NCI-H82 (cell line): ENCODE results near the gene FGF22.
"Not testable (repeated sequence)": the region's sequence is repeated elsewhere in the genome, so short reads cannot be mapped to it uniquely, and the experiment has no call there.

Experiments used
- DNase-seq: peaks from one replicate; lab custom pipeline; 2025; lab: John Stamatoyannopoulos, UW

FGF22 gene

DNA sequence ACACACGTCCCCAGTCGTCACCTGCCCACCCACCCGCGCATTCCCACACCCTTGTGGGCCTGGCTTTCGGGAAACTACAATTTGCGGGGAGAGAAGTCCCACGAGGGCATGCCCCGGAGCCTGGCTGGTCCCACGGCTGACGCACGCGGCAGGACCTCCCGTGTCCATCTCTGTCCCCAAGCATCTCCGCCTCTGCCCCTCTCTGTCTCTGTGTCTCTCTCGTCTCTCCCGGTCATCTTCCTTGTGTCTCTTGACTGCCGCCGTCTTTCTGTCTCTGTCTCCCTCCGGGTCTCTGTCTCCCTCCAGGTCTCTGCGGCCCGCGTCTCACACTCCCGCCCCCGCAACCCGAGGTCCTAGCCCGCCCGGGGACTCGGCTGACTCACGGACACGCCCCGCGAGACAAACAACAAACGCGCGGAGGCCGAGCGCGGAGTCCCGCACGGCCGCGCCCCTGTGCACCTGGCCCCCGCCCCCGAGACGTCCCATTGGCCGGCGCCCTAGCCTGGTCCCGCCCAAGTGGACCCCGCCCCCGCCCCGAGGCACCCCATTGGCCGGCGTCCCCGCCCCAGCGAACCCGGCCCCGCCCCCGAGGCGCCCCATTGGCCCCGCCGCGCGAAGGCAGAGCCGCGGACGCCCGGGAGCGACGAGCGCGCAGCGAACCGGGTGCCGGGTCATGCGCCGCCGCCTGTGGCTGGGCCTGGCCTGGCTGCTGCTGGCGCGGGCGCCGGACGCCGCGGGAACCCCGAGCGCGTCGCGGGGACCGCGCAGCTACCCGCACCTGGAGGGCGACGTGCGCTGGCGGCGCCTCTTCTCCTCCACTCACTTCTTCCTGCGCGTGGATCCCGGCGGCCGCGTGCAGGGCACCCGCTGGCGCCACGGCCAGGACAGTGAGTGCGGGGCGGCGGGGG, at the start of gene FGF22:
Gene FGF22, plus strand, starts transcription at position 627 of the 908 bp plus-strand sequence. Its CDS starts 47 bp downstream, at position 674.
- peak; percentile 88 for DNase-seq

DNA sequence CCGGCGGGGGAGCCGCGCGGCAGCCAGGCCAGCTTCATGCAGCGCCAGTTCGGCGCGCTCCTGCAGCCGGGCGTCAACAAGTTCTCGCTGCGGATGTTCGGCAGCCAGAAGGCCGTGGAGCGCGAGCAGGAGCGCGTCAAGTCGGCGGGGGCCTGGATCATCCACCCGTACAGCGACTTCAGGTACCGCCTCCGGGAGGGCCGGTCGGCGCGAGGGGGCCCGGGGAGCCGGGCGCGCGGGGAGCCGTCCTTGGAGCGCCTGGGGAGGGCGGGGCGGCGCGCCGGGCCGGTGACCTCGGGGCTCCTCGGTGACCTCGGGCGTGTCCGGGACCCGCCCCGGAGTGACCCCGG, 49.3 kb upstream of the FGF22 start:
- peak; percentile 38 for DNase-seq

DNA sequence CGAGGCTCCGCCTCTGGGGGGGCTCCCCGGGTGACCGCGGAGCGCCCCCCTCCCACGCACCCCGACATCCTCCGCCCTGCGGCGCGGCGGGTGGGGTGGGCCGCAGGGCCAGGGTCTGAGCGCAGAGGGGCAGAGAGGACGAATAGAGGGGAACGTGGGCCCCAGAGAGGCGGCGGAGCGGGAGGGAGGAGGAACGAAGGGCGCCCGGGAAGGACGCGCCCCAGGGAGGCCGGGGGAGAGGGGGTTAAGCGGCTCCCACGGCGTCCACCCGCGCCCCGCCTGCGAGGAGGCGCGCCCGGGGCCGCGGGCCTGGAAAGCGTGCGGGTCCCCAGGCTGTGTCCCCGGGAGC, 49.0 kb upstream of the FGF22 start:
- DNase-seq: no peak

DNA sequence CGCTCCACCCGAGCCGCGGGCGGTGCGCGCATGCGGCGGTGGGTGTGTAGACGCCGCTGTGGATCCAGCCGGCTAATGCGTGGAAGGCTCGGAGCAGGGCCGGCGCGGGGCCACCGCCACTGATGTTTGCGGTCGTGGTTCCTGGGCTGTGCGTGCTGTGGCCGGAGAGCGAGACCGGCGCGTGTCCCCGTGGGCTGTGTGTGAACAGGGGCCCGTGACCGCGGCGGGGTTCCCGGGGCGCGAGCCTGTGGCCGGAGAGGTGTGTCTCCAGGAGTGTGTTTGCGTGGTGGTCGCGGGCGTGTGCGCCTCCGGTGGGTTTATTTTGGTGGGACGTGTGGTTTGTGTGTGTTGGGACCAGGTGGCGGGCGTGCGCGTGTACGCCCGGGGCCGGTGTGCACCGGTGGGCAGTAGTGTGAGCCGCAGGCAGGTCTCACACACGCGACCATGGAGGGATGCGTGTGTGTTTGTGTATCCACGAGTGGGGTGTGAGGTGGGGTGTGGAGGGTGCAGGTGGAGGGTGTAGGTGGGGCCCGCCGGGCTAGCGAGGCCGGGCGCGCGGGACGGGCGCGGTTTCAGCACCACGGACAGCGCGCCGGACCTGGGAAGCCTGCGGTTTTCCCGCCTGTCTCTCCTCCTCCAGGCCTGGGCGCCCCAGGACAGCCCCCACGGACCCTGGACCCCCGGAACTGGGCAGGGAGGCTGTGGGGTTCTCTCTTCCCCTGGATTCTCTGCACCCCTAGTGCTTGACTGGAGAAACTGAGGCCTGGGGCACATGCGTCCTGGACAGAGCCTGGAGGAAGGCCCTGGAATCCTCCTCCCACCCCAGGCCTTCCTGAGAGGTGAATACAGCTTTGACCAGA, 48.4 kb upstream of the FGF22 start:
- DNase-seq: no peak

DNA sequence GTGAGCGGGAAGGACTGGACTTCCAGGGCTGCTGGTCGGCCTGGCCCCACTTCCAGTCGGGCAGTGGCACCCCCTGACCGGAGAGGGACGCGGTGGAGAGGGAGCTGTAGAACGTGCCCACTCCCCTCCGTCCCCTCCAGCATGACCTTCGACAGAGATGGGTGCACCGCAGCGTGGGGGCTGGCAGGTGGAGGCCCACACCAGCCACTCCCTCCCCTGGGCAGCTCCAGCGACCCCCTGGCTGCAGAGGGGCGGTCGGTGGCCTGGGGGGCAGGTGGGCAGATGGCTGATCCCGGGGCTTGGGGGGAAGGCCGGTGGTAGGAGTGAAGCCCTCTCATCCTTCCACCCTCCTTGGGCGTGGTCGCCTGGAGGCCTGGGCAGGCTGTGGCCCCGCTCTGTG, 47.6 kb upstream of the FGF22 start:
- DNase-seq: no peak

DNA sequence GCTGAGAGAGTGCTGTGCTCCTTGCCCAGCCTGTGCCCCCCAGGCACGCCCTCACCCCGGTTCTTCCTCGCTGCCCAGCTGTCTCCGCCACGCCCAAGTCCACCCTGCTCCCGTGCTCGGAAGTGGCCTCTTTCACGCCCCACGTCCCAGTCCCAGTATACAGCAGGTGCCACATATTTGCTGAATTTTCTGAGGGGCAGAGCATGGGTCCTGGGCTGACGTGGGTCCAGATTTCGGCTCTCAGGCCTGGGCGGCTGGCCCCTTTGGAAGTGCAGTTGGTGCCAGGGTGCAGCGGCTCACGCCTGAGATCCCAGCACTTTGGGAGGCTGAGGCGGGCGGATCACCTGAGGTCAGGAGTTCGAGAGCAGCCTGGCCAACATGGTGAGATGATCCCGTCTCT, 46.6 kb upstream of the FGF22 start:
- DNase-seq: no peak

DNA sequence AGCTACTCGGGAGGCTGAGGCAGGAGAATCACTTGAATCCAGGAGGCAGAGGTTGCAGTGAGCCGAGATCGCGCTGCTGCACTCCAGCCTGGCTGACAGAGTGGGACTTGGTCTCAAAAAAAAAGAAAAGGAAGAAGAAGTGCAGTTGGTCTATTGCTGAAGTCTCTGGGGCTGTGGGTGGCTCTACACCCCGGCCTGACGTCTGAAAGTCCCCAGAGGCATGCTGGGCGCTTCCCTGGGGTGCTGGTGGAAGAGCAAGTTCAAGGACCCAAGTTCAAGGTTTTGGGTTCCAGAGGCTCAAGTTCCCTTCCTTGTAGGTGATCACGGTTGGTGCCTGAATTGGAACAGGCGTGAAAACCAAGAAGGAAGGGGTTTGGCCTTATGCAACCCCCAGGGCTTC, 46.2 kb upstream of the FGF22 start:
- DNase-seq: no peak

DNA sequence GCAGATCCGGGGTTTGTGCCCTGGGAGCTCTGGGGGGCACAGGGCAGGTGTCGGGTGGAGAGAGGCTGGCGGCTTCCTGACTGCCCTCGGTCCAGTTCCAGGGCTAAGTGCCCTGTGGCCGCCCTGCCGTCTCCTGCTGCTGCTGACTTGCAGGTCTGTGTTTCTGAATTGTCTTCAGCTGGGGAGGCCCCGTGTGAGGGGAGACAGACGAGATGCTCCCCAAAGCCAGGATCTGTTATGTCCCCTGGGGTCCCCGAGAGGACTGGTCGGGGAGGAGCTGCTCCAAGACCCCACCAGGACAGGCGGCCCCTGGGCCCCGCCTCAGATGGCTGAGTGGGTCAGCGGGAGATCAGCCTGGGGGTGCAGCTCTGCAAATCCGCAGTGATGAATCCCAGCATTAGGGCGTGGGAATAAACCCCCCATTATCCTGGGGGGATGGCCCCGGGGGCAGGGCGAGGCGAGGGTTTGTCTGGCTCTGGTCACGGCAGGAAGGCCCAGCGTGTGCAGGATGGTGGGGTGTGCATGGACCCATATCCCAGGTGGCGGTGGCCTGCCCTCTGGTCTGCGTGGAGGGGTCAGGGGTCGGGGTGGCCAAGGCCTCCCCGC, 45.3 kb upstream of the FGF22 start:
- DNase-seq: no peak

DNA sequence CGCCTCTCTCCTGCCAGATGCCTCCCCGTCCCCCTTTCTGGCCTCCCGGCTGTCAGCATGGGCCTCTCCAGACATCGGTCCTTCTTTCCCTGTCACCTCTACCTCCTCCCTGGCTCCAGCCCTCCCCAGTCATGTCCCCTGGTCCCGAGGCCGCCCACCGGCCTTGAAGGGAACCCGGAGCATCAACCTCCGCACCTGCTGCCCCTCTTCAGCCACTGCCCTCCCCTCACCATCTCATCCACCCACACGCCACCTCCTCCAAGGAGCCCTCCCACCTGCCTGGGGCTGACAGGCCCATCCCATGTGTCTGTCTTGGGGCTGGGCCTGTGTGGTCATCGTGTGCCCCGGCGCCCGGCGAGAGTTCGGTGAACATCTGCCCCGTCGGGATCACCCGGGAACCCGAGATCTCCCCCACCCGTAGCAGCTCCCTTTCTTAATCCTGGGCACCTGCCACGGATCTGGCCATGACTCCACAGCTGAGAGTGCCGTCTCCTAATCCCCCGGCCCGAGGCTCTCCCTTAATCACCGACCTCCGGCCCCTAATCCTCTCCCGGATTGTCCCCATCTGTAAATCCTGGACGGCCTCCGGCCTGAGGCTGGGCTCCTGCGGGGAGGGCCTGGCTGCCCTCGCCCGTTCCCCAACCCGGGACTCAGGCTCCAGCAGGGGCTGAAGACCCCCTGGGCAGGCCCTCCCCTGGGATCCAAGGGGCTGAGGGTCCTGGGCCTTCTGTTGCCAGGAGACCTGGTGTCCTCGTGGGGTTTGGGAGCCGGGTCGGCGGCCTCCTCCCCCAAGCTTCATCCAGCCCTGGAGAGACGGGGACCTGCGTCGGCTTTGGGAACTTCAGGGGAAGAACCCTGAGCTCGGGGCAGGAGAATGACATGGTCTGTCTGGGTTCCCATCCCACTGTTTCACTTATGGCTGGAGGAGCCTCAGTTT, 44.1 kb upstream of the FGF22 start:
- peak; percentile 93 for DNase-seq

DNA sequence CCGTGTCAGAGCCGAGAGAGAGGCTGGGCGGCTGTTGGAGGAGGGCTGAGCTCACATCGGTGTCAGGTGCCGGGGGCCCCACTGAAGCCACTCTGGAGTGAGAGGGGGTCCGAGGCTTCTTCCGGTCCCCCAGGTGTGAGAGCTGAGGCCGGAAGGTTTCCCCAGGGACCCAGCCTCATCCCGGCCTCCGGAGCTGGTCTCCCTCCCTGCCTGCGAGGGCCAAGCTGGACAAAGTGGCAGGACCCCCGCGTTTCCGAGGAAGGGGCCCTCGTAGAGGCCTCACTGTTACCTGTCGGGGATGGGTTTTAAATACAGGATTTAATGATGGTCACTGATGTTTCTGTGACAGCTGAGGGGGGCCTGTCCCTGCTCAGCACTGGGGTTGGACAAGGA, 43.4 kb upstream of the FGF22 start:
- DNase-seq: no peak

DNA sequence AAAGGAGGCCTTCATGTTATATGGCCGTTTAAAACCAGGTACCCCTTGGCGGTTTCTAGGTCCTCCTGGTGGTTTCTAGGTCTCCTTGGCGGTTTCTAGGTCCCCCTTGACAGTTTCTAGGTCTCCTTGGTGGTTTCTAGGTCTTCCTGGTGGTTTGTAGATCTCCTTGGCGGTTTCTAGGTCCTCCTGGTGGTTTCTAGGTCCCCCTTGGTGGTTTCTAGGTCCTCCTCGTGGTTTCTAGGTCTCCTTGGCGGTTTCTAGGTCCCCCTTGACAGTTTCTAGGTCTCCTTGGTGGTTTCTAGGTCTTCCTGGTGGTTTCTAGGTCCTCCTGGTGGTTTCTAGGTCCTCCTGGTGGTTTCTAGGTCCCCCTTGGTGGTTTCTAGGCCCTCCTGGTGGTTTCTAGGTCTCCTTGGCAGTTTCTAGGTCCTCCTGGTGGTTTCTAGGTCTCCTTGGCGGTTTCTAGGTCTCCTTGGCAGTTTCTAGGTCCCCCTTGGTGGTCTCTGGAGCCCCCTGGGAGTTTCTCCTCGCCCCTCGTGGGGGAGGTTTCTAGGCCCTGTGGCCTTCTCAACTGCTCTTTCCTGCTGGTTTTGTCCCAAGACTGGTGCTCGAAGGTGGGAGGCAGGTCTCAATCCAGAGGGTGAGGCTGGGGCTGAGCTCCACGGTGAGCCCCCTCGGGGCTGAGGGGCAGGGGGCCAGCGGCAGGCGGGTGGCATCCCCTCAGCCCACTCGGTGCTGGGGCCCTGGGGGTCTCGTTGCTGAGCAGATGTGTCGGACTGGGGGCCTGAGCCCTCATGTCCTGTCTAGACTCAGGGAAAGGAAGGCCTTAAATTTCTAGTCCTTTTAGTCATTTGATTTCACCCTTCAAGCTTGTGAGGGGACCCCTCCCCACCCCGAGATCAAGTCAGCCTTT, 42.0 kb upstream of the FGF22 start:
- no peak for DNase-seq

DNA sequence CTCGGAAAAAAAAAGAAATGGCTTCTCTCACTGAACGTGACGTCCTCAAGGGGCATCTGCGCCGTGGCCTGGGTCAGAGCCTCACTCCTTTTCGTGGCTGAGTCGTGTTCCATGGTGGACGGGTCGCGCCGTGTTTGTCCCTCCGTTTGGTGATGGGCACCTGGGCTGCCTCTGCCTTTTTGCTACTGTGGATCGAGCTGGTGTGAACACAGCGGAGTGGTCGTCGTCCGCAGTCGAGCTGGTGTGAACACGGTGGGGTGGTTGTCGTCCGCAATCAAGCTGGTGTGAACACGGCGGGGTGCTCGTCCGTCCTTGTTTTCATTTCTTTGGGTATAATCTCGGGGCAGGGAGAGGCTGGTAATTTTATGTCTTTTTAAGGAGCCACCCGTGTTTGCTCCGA, 38.4 kb upstream of the FGF22 start:
- no peak for DNase-seq

DNA sequence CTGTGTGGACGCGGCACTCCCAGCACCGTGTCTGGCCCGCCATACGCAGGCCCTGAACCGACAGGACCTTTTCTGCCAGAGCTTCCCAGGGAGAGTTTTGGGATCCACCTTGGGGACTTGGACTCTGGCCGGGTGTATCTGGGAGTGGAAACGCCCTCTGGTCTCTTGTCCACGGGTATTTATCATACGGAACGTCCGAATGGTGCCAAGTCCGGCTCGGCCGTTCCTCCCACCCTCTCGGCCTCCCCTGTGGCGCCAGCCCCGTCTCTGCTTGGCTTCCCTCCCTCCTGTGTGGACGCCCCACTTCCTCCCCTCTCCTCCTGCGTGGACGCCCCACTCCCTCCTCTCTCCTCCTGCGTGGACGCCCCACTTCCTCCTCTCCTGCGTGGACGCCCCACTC, 37.9 kb upstream of the FGF22 start:
- no peak for DNase-seq

DNA sequence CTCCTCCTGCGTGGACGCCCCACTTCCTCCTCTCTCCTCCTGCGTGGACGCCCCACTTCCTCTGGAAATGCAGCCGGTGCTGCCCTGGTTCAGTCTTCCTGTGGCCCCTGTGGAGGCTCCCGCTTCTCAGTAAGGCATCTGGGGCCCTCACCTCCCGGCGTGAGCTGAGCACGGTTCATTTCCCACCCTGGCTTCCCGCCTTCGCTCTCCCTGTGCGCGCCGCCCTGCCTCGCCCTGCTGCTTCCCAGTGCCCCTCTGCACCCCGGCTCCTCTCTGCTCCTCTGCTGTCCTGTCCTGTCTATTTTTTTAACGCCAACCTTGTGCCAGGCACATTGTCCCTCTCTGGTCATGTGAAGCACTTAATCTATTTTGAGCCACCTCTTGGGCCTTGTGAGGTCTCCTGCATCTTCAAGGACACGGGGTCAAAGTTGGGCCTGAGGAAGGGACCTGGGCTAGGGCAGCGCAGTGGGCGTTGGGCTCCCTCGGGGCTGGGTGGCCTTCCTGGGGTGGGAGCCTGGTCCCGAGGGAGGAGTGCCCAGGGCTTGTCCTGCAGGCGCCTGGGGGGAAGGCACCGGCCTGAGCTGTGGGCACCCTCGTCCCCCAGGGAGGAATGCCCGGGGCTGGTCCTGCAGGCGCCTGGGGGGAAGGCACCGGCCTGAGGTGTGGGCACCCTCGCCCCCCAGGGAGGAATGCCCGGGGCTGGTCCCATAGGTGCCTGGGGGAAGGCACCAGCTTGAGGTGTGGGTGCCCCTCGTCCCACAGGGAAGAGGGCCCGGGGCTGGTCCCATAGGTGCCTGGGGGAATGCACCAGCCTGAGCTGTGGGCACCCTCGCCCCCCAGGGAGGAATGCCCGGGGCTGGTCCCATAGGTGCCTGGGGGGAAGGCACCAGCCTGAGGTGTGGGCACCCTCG, 37.0 kb upstream of the FGF22 start:
- DNase-seq: no peak

DNA sequence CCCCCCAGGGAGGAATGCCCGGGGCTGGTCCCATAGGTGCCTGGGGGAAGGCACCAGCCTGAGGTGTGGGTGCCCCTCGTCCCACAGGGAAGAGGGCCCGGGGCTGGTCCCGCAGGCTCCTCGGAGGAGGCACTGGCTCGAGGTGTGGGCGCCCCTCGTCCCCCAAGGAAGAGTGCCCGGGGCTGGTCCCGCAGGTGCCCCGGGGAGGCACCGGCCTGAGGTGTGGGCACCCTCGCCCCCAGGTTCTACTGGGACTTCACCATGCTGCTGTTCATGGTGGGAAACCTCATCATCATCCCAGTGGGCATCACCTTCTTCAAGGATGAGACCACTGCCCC, 36.4 kb upstream of the FGF22 start:
- not testable (repeated sequence) for DNase-seq

DNA sequence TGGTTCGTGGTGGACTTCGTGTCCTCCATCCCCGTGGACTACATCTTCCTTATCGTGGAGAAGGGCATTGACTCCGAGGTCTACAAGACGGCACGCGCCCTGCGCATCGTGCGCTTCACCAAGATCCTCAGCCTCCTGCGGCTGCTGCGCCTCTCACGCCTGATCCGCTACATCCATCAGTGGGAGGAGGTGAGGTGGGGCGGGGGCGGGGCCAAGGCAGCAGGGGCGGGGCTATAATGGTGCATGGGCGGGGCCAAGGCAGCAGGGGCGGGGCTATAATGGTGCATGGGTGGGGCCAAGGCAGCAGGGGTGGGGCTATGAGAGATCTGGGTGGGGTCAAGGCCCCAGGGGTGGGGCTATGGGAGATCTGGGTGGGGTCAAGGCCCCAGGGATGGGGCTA, 35.9 kb upstream of the FGF22 start:
- not testable (repeated sequence) for DNase-seq

DNA sequence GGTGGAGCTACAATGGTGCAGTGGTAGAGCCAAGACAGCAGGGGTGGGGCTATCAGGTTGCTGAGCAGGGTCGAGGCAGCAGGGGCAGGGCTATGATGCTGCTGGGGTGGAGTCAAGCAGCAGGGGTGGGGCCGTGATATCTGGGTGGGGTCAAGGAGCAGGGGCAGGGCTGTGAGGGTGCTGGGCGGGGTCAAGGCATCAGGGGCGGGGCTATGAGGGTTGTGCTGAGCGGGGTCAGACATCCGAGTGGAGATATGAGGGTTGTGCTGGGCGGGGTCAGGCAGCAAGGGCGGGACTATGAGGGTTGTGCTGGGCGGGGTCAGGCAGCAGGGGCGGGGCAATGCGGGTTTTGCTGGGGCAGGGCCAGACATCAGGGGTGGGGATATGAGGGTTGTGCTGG, 35.3 kb upstream of the FGF22 start:
- DNase-seq: peak; percentile 68

DNA sequence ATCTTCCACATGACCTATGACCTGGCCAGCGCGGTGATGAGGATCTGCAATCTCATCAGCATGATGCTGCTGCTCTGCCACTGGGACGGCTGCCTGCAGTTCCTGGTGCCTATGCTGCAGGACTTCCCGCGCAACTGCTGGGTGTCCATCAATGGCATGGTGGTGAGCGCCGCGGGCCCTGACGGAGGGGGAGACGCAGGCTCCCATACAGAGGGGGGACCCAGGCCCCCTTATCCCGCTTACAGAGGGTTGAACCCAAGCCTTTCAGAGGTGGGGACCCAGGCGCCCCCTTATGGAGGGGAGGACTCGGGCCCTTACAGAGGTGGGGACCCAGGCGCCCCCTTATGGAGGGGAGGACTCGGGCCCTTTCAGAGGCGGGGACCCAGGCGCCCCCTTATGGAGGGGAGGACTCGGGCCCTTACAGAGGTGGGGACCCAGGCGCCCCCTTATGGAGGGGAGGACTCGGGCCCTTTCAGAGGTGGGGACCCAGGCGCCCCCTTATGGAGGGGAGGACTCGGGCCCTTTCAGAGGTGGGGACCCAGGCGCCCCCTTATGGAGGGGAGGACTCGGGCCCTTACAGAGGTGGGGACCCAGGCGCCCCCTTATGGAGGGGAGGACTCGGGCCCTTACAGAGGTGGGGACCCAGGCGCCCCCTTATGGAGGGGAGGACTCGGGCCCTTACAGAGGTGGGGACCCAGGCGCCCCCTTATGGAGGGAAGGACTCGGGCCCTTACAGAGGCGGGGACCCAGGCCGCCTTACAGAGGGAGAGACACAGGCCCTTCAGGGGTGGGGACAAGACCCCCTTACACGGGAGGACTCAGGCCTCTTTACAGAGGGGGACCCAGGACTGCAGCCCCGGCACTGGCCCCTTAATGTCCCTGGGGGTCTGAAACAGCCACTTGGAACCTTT, 34.4 kb upstream of the FGF22 start:
- DNase-seq: peak; percentile 63
